Measurements from ENCODE around the gene TAGLN.

The TAGLN gene

GRCh38 chr11:117232092-117232878 lies 33.1 kb downstream of the TAGLN start, which contains the start of gene RNF214:
RNF214 (plus strand) TSS chr11:117232671; CDS start chr11:117234273, 1,602 bp downstream.
- peak; percentile 82 for DNase-seq

GRCh38 chr11:117232911-117233409 lies 33.8 kb downstream of the TAGLN start:
- DNase-seq, result no peak

DNA sequence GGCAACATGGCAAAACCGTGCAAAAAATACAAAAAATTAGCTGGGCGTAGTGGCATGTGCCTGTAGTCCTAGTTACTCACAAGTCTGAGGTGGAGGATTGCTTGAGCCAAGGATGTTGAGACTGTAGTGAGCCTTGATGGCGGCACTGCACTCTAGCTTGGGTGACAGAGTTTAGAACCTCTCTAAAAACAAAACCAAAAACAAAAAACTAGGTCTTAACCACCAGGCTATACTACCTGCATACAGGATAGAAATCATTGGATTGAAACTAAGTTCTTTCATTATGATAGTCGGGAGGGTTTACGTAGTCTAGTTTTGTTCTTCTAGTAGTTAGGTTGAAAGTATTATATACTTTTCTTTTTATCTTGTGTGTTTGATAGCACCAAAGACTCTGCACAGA lies 39.1 kb downstream of the TAGLN start:
- no peak for DNase-seq

GRCh38 chr11:117239295-117239694 lies 40.1 kb downstream of the TAGLN start:
- DNase-seq, result no peak

GRCh38 chr11:117248341-117248740 lies 49.2 kb downstream of the TAGLN start:
- DNase-seq, result no peak

- no peak for DNase-seq
These were observed 50.4 kb downstream of the TAGLN start for GRCh38 chr11:117249571-117249970.

DNA sequence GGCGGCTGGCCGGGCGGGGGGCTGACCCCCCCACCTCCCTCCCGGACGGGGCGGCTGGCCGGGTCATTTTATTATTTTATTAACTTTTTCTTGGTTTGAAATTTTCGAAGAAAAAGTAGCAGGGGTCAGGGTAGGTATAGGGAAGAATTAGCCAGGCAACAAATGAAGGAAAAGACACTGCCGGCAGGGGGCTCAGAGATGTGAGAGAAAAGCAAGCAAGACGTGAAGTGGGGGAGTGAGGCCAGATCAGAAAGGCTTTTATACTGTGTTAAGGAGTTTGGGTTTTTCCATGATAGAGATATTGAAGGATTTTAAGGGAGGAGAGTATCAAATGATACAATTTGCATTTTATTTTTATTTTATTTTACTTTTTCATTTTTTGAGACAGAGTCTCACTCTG lies 52.3 kb downstream of the TAGLN start:
- no peak for DNase-seq

DNA sequence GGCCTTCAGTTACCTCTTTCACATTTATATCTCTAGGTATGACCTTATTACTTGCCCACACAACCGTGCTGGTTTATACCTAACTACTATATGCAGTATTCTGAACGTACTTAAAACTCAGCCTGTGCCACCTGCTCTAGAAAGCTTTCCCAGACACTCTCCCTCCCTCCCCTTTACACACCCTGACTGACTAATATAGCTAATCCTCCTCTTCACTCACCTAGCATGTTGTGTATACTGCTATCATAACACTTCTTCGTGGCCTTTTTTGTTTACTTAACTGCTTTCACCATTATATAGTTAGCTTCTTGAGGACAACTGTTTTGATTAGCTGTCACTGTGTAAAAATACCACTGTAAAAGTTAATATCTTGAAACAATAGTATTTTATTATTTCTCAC lies 56.8 kb downstream of the TAGLN start:
- no peak for DNase-seq

- DNase-seq, result no peak
These were observed 57.4 kb downstream of the TAGLN start for GRCh38 chr11:117256573-117256972.

Measured in CD4-positive, alpha-beta T cell treated with Interleukin-15 for 1 hour (primary cell).